ENCODE measurements around the gene PSMG1.
"Not testable (repeated sequence)": the region's sequence is repeated elsewhere in the genome, so short reads cannot be mapped to it uniquely, and the experiment has no call there.

Gene PSMG1

DNA sequence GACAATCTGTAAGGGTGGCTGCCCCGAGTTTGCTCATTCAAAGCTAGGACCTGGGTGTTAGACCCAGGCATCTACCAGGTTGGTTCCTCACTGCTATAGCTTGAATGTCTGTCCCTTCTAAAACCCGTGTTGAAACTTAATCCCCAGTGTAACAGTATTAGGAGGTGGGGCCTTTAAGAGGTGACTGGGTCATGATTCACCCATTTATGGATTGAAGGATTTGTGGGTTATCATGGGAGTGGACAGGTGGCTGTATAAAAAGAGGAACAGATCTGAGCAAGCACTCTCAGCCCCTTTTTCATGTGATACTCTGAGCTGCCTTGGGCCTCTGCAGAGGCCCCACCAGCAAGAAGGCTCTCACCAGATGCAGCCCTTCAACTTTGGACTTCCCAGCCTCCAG, 29.4 kb downstream of the PSMG1 start:
- DNase-seq = no peak

DNA sequence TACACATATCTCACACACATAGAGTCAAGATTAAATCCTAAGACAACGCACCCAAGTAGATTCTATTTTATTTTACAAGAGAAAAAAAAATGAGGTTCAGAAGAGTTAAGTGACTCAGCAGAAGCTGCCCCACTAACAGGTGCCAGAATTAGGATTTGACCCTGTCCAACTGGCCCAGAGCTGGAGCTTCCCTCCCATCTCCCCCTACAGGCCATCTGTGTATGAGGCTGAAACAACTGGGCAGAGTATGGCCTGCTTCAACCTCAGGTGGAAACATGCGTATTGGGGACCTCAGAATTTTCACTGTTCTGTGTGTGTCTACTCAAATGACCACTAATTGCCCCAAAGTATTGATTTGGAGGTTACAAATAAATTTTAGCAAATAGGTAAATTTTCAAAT, 29.9 kb downstream of the PSMG1 start:
- DNase-seq = no peak

DNA sequence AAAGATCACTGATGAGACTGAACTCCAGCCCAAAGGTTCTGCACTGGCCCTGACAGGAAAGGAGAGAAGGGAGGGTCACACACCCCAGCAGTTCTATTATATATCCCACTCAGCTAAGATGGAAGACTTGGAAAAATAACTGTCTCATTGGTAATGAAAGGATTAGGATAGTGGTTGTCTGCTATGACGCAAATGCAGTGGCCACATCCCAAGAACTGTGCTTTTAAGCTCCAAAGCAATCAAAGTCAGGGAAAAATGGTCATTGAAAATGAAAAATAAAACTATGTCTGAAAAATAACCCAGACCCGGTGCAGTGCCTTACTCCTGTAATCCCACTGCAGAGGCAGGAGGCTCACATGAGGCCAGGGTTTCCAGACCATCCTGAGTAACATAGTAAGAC, 31.0 kb downstream of the PSMG1 start:
- DNase-seq = no peak

DNA sequence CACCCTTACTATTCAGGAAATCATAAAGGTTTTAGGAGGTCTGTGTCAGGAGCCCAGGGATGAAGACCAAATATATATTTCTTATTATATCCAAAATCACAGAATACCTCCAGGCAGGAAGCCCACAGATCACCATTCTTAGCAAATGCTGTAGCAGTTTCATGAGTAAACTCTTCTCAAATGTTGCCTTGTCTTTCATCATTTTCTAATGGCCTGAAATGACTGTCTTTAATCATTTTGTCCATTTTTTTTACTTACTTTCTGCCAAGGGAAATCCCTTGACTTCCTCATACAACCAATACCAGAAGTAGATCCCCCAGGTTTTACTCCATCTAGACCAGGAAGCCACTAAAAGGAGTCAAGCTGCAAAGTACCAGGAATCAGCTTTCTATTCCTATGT, 32.4 kb downstream of the PSMG1 start:
- no peak for DNase-seq

DNA sequence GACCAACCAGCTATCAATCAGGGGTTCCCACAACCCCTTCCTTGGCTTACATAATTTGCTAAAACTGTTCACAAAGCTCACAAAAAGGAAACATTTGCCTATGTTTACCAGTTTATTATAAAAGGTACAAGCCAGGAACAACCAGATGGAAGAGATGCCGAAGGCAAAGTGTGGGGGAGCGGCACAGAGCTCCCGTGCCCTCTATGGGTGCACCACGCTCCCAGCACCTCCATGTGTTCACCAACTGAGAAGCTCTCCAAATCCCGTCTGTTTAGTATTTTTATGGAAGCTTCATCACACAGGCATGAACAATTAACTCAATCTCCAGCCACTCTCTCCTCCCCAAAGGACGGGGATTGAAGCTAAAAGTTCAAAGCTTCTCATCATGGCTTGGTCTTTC, 32.9 kb downstream of the PSMG1 start:
- DNase-seq = no peak

DNA sequence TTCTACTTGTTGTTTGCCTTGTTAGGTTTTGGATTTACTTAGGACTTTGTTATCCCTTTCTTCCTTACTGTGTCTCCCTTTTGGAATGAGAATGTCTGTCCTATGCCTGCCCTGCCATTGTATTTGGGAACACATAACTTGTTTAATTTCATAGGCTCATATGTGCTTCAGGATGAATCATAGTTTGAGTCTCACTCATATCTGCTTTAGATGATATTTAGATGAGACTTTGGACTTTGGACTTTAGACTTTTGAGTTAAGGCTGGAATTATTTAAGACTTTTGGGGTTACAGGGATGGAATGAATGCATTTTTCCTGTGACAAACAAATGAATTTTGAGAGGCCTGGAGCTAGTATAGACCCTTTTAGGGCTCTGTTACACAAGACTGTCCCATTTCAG, 33.4 kb downstream of the PSMG1 start:
- no peak for DNase-seq

DNA sequence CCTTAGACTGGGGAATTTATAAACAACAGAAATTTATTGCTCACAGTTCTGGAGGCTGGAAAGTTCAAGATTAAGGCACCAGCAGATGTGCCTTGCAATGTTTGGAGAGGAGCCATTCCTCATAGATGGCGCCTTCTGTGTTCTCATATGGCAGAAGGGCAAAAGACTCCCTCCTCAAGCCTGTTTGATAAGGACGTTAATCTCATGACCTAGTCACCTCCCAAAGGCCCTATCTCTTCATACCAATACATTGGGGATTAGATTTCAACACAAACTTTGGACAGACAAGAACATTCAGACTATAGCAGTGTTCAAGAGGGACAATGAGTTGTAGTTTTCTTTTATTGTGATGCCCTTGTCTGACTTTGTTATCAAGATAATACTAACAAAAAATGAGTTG, 34.3 kb downstream of the PSMG1 start:
- DNase-seq = no peak

DNA sequence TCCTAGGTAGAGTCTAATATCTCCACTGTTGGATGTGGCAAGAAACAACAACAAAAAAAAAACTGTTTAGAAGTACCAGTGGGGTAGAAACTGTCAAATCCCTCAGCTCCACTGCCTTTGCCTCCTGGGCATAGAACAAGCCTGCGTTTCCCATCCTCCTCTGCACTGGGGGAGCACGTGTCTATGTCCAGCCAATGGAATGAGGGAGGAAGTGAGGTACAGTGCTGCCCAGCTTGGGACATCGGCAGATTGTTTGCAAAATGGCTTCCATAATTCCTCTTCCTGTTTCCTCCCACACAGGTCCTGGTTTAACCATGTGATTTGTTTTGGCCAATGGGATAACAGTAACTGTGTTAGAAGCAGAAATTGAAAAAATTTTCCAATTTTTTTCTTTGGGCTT, 39.1 kb downstream of the PSMG1 start:
- no peak for DNase-seq

DNA sequence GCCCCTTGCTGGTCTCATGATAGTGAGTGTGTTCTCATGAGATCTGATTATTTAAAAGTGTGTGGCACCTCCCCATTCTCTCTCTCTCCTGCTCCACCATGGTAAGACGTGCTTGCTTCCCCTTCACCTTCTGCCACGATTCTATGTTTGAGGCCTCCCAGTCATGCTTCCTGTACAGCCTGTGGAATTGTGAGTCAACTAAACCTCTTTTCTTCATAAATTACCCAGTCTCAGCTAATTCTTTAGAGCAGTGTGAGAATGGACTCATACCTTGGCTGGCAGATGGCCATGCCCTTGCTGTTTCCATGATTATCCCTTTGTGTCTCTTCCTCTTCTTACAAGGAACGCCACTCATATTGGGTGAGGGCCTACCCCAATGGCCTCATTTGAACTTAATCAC, 40.3 kb downstream of the PSMG1 start:
- DNase-seq = no peak

DNA sequence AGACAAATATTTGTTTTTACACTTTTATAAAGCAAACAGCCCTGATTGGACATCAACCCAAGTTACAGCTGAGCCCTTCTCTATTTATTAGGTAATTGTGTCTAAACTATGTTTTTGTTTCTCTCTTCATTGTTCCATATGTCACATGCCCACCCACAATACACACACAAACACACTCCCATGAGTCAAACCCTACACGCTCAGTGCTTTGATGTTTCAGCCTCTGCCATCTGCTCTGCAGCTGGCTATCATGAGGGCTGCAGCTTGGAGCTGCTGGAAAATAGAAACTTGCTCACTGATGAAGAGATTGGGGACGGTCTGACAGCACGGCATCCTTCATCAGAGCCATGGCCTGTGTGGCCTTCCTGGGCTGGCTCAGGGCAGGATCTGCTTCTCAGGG, 41.7 kb downstream of the PSMG1 start:
- DNase-seq = no peak

DNA sequence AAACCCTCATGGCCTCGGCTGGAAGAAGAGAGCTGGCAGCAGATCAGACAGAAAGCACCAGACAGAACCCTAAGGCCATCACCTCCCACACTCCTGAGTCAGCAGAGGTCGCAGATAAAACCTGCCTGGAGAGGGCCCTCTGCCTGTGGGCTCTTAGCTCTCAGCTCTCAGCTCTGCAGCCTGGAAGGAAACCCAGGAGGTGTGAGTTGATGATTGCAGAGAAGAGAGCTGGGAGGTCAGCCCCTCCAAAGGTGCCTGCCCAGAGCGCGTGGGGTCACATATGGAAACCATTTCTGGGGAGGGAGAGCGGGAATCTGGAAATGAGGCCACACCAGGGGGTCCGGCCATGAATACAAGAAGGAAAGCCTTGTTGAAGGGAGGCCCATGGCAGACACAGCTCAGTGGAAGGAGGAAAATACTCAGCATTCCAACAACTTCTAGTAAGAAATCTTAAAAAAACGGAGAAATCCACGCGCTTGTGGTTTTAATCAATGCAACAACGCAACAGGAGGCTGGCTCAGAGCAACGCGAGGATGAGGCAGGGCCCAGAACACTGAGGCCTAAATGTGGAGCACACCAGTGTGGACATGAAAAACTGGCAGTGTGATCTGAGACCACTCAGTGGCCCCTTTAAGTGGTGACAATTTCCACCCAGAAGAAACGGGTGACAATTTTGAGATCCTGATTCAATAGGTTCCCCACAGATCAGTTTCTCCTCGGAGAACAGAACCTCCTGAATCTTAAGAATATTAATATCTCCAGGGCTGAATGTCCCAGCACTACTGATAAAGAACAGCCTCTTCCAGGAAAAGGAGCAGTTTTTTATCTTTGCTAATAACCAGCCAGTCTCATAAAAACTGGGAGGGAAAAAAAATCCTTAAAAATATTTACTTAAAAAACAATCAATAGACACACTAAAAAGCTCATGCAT, 45.7 kb downstream of the PSMG1 start:
- no peak for DNase-seq

DNA sequence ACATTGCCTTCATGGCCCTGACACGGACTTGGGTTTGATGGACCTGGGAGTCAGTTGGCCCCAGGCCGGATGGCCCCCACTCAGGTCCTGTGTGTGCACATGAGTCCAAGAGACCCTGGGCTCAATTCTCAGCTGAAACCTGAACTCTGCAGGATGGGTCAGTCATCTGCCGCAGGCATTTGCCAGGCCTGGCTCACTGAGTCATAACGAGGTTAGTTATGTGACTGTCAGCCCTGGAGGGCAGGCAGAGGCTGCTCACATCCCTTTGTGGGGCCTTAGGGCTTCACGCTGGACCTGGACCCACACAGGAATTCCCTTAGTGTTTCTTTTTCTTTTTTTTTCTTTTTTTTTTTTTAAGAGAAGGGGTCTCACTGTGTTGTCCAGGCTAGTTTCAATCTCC, 46.5 kb downstream of the PSMG1 start:
- DNase-seq = no peak

DNA sequence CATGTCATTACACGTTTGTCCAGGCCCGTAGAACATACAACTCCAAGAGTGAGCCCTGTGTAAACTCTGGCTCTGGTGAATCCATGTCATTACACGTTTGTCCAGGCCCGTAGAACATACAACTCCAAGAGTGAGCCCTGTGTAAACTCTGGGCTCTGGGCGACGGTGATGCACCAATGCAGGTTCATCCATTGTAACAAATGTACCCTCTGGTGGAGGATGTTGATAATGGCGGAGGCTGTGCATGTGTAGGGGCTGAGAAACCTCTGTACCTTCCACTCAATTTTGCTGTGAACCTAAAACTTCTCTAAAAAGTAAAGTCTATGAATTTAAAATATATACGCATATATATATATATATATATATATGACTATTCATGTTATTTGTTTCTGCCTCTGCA, 47.1 kb downstream of the PSMG1 start:
- DNase-seq = not testable (repeated sequence)

DNA sequence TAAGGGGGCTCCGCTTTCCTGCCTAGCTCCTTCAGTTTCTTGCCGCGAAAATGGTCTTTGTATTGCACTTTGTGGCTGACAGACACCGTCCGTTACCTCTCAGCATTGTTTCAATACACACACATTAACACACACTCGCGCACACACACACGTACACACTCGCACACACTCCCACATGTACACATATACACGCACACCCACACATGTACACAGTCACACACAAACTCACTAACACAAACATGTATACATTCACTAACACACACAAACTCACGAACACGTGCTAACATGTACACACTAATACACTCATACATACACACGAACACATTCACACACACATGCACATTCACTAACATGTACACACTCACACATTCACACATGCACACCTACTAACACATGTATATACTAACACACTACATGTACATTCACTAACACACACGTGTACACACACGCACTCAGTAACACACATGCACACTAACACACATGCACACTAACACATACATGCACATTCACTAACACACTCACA, 48.9 kb downstream of the PSMG1 start:
- DNase-seq = no peak

DNA sequence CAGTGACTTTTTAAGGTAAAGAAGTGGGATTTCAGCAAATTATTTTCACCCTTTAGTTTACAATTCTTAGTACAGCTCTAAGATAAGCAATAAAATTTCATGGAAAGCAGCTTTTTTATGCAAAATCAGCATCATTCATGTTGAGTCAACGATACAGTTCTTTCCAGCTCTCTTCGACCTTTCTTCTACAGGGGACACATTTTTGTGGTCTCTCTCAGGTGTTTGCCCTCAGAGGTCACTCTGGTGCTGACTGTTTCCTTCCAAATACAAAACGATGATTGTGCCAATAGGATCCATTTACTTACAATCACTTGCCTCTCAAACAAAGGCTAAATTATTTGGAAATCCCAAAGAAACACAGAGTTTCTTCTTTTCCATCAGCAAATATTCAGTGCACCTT, 51.0 kb downstream of the PSMG1 start:
- DNase-seq = no peak

DNA sequence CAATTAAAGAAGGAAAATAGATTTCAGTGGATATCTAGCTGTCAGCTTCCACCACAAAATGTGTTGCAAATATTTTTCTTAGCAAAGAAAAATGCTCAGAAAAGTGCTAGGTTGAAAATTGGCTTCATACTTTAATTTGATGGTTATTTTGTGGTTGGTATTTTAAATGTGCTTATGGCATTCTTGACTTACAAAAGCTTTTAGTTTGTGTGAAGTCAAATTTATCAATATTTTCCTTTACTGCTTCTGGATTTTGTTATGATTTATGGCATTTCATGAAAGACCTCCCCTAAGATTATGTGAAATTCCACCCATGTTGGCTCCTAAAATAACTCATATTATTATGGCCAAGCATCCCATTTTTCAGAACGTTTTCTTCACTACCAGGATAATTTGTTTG, 51.5 kb downstream of the PSMG1 start:
- DNase-seq = no peak

DNA sequence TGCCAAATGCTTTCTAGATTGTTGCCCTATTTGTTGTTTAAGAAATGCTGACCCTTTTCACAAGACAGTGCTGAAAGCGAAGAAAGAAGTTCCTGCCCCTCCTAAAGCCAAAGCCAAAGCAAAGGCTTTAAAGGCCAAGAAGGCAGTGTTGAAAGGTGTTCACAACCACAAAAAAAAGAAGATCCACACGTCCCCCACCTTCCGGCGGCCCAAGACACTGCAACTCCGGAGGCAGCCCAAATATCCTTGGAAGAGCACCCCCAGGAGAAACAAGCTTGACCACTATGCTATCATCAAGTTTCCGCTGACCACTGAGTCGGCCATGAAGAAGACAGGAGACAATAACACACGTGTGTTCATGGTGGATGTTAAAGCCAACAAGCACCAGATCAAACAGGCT, 55.7 kb downstream of the PSMG1 start:
- DNase-seq = no peak

DNA sequence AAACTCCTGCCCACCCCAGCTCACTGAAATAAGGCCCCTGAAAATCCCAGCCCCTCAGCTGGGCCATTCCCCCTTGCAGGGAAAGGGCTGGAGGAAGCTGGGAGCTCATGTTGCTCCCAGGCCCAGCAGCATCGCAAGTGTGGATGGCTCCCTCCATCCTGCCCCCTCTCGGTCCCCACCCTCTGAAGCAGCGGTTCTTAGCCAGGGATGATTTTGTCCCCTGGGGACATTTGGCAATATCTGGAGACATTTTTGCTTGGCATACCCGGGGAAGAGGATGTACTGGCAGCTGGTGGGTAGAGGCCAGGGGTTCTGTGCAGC, 56.8 kb downstream of the PSMG1 start:
- no peak for DNase-seq

DNA sequence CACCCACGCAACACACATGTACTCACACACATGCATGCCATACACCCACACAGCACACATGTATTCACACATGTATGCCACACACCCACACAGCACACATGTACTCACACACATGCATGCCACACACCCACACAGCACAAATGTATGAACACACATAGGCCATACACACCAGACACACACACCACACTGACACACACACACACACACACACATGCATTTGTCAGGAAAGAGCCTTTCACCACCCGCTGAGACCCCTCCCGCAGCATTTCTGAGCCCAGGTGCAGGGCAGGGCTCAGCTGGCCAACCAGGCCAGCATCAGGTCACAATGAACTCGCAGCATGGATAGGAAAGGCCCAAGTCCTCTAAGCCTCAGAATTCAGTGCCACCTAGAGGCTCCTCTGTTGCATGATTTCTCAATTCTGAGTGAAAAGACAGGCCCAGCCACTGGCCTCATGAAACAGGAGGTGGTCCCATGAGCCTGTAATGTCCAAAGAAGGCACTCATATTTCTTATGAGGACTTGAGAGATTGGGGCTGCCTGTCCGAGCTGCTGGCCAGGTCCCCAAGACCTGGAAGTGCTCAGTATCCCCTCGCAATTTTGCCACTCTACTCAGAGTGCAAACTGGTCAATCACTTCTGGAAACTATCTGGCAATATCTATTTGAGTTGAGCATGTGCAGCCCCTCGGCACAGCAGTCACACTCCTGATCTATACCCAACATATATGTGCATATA, 57.3 kb downstream of the PSMG1 start:
- DNase-seq = no peak
